Loucy (cell line): ENCODE measurements around the gene ELMO1.

Experiments used
- EZH2phosphoT487 ChIP-seq: fragments of 200-600 bp; IDR thresholded peaks from 2 replicates; pipeline ENCODE4 v1.6.1; 2018; ENCODE audit warnings: antibody characterized with exemption, mild to moderate bottlenecking, moderate library complexity, borderline replicate concordance
- TF ChIP-seq, protein P1 (sequence below): fragments of 200-600 bp; sonication (generic); conservative IDR thresholded peaks from 2 replicates; pipeline ENCODE4 v1.5.1; 2014; ENCODE audit warnings: mild to moderate bottlenecking, antibody characterized with exemption, low read length

DNA sequence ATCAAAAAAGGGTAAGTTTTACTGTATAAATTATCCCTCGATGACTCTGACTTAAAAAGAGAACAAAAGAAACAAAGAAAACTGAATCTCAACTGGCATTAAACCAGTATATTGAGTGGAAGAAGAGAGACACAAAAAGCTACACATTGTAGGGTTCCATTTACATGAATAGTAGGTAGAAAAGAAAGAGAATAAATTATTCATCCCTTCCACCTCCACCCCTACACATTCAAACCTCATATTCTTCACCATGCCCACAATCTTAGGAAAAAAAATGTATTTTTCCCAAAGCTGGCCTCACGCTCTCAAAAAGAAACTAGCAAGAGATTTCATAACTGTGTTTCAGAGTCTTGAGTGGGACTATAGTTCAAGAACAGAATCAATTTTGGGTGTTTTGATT lies 377.5 kb downstream of the ELMO1 start:
- TF ChIP-seq, protein P1, sequence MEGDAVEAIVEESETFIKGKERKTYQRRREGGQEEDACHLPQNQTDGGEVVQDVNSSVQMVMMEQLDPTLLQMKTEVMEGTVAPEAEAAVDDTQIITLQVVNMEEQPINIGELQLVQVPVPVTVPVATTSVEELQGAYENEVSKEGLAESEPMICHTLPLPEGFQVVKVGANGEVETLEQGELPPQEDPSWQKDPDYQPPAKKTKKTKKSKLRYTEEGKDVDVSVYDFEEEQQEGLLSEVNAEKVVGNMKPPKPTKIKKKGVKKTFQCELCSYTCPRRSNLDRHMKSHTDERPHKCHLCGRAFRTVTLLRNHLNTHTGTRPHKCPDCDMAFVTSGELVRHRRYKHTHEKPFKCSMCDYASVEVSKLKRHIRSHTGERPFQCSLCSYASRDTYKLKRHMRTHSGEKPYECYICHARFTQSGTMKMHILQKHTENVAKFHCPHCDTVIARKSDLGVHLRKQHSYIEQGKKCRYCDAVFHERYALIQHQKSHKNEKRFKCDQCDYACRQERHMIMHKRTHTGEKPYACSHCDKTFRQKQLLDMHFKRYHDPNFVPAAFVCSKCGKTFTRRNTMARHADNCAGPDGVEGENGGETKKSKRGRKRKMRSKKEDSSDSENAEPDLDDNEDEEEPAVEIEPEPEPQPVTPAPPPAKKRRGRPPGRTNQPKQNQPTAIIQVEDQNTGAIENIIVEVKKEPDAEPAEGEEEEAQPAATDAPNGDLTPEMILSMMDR = no peak
- TF ChIP-seq EZH2phosphoT487 = no peak
